IMR-90 (cell line): ENCODE measurements around the gene TMEM131L. TPM values are rescaled to one million over a fixed set of nuclear protein-coding genes. Genes with fewer than 3 reads are reported as not detected.

ENCODE experiments used
- ATAC-seq: fragments of 200-7000 bp; cut with Tn5 transposase; 2 replicates; pipeline ENCODE4 v1.9.1; 2020; ENCODE audit warnings: low read depth, mild to moderate bottlenecking, moderate library complexity
- BruUV-seq: library from RNA; stranded (reverse); fragments of 400-500 nt; replicated peaks from 2 replicates; lab custom pipeline; 2021; lab: Mats Ljungman, UMichigan
- CTCF ChIA-PET: fragments of 300-600 bp; formaldehyde crosslinking; extraction: SDS; loops from one replicate; lab custom pipeline; 2021; ENCODE audit warnings: antibody characterized with exemption; lab: Yijun Ruan, JAX
- POLR2A ChIA-PET: fragments of 300-600 bp; sonication (Branson Sonifier 250); formaldehyde crosslinking; loops from one replicate; lab custom pipeline; 2022; ENCODE audit warnings: antibody characterized with exemption; ENCODE audit not compliant: unreplicated experiment; lab: Charles Lee
- DNase-seq: peaks from one replicate; pipeline ENCODE4 v3.0.0; 2013
- H2AFZ ChIP-seq: replicated peaks from 2 replicates; pipeline ENCODE3; 2013; ENCODE audit warnings: low read length, mild to moderate bottlenecking; ENCODE audit not compliant: poor library complexity
- H2AK5ac ChIP-seq: 2 replicates; pipeline ENCODE4 v1.6.1; 2013; ENCODE audit warnings: low read depth, low read length, inconsistent platforms
- H2AK9ac ChIP-seq: replicated peaks from 2 replicates; pipeline ENCODE3; 2013; ENCODE audit warnings: mild to moderate bottlenecking, low read depth, low read length, moderate library complexity; ENCODE audit not compliant: poor library complexity
- H2BK120ac ChIP-seq: 2 replicates; pipeline ENCODE4 v1.6.1; 2013; ENCODE audit warnings: low read depth, low read length, inconsistent platforms
- H2BK15ac ChIP-seq: 3 replicates; pipeline ENCODE4 v1.6.1; 2013; ENCODE audit warnings: low read depth, low read length, inconsistent platforms
- H2BK20ac ChIP-seq: 2 replicates; pipeline ENCODE4 v1.6.1; 2013; ENCODE audit warnings: low read depth, mild to moderate bottlenecking, inconsistent platforms, low read length, moderate library complexity
- H2BK5ac ChIP-seq: 2 replicates; pipeline ENCODE4 v1.6.1; 2013; ENCODE audit warnings: mild to moderate bottlenecking, low read depth, low read length, inconsistent platforms; ENCODE audit not compliant: poor library complexity, severe bottlenecking
- H3K14ac ChIP-seq: replicated peaks from 2 replicates; pipeline ENCODE4 v1.6.1; 2013; ENCODE audit warnings: low read depth, low read length, inconsistent platforms
- H3K18ac ChIP-seq: 2 replicates; pipeline ENCODE4 v1.6.1; 2013; ENCODE audit warnings: low read depth, low read length, control low read depth
- H3K23ac ChIP-seq: 2 replicates; pipeline ENCODE4 v1.6.1; 2013; ENCODE audit warnings: low read depth, low read length, inconsistent platforms
- H3K27ac ChIP-seq: 2 replicates; pipeline ENCODE4 v1.5.1; 2013; ENCODE audit warnings: mild to moderate bottlenecking, control low read depth, low read length; ENCODE audit not compliant: insufficient read depth
- H3K27me3 ChIP-seq: 2 replicates; pipeline ENCODE4 v1.6.1; 2013; ENCODE audit warnings: low read length; ENCODE audit not compliant: control insufficient read depth, insufficient read depth
- H3K36me3 ChIP-seq: 2 replicates; pipeline ENCODE4 v1.6.1; 2013; ENCODE audit warnings: low read length, mixed read lengths; ENCODE audit not compliant: control insufficient read depth, insufficient read depth
- H3K4ac ChIP-seq: 2 replicates; pipeline ENCODE4 v1.6.1; 2013; ENCODE audit warnings: low read depth, low read length, inconsistent platforms
- H3K4me1 ChIP-seq: 2 replicates; pipeline ENCODE4 v1.6.1; 2013; ENCODE audit warnings: low read length, mixed read lengths; ENCODE audit not compliant: control insufficient read depth, insufficient read depth
- H3K4me2 ChIP-seq: 2 replicates; pipeline ENCODE4 v1.6.1; 2013; ENCODE audit warnings: low read depth, mild to moderate bottlenecking, control low read depth, low read length, moderate library complexity
- H3K4me3 ChIP-seq: 2 replicates; pipeline ENCODE4 v1.5.1; 2013; ENCODE audit warnings: low read depth, mild to moderate bottlenecking, control low read depth, low read length, moderate library complexity; ENCODE audit not compliant: insufficient read depth
- H3K56ac ChIP-seq: 2 replicates; pipeline ENCODE4 v1.6.1; 2013; ENCODE audit warnings: low read length, inconsistent platforms; ENCODE audit not compliant: insufficient read depth; ENCODE audit errors: extremely low read depth
- H3K79me1 ChIP-seq, 2 experiments: 2 replicates each; pipeline ENCODE4 v1.6.1; 2013; ENCODE audit warnings: low read length in 2 of 2, inconsistent platforms in 1 of 2, low read depth in 1 of 2
- H3K9ac ChIP-seq: 2 replicates; pipeline ENCODE4 v1.6.1; 2013; ENCODE audit warnings: low read depth, low read length, control low read depth
- H3K9me1 ChIP-seq: 2 replicates; pipeline ENCODE4 v1.6.1; 2013; ENCODE audit warnings: low read length, inconsistent platforms; ENCODE audit not compliant: insufficient read depth
- H3K9me3 ChIP-seq: 2 replicates; pipeline ENCODE4 v1.6.1; 2013; ENCODE audit warnings: low read length; ENCODE audit not compliant: control insufficient read depth, insufficient read depth
- H4K20me1 ChIP-seq: 2 replicates; pipeline ENCODE4 v1.6.1; 2013; ENCODE audit warnings: low read length, inconsistent platforms; ENCODE audit not compliant: insufficient read depth
- H4K5ac ChIP-seq: 2 replicates; pipeline ENCODE4 v1.6.1; 2013; ENCODE audit warnings: mild to moderate bottlenecking, low read depth, low read length, control low read depth
- H4K8ac ChIP-seq, 2 experiments: 2 replicates each; pipeline ENCODE4 v1.6.1; 2013; ENCODE audit warnings: low read depth in 2 of 2, low read length in 2 of 2, control low read depth in 1 of 2, inconsistent platforms in 1 of 2
- H4K91ac ChIP-seq: 2 replicates; pipeline ENCODE4 v1.6.1; 2013; ENCODE audit warnings: low read depth, low read length, inconsistent platforms; ENCODE audit not compliant: insufficient read depth
- BHLHE40 ChIP-seq: fragments of 150-350 bp; IDR thresholded peaks from 2 replicates; pipeline ENCODE4 v1.6.1; 2016; ENCODE audit warnings: mild to moderate bottlenecking, low read depth, low read length
- CEBPB ChIP-seq: IDR thresholded peaks from 2 replicates; pipeline ENCODE4 v1.6.1; 2012; ENCODE audit warnings: low read depth, low read length, improper control_type of control experiment
- CHD1 ChIP-seq: IDR thresholded peaks from 2 replicates; pipeline ENCODE4 v1.6.1; 2012; ENCODE audit warnings: low read depth, low read length, improper control_type of control experiment
- CTCF ChIP-seq: conservative IDR thresholded peaks from 2 replicates; pipeline ENCODE4 v1.5.1; 2012; ENCODE audit warnings: mild to moderate bottlenecking, low read depth, low read length, improper control_type of control experiment
- ELK1 ChIP-seq: fragments of 150-350 bp; IDR thresholded peaks from 2 replicates; pipeline ENCODE4 v1.6.1; 2016; ENCODE audit warnings: low read depth, mild to moderate bottlenecking, low read length, moderate library complexity, borderline replicate concordance
- FOS ChIP-seq: fragments of 150-350 bp; IDR thresholded peaks from 2 replicates; pipeline ENCODE4 v1.6.1; 2016; ENCODE audit warnings: low read depth, low read length
- MAFK ChIP-seq: IDR thresholded peaks from 2 replicates; pipeline ENCODE4 v1.6.1; 2012; ENCODE audit warnings: low read depth, low read length, improper control_type of control experiment
- MAZ ChIP-seq: IDR thresholded peaks from 2 replicates; pipeline ENCODE4 v1.6.1; 2012; ENCODE audit warnings: low read depth, mild to moderate bottlenecking, low read length, improper control_type of control experiment, moderate library complexity, borderline replicate concordance
- NFE2L2 ChIP-seq: fragments of 150-350 bp; IDR thresholded peaks from 2 replicates; pipeline ENCODE4 v1.6.1; 2016; ENCODE audit warnings: low read depth, mild to moderate bottlenecking, low read length
- POLR2A ChIP-seq: IDR thresholded peaks from 2 replicates; pipeline ENCODE4 v1.6.1; 2012; ENCODE audit warnings: mild to moderate bottlenecking, low read depth, low read length
- RAD21 ChIP-seq: IDR thresholded peaks from 2 replicates; pipeline ENCODE4 v1.6.1; 2012; ENCODE audit warnings: low read length, improper control_type of control experiment
- RCOR1 ChIP-seq: IDR thresholded peaks from 2 replicates; pipeline ENCODE4 v1.6.1; 2012; ENCODE audit warnings: mild to moderate bottlenecking, low read length, improper control_type of control experiment; ENCODE audit not compliant: insufficient replicate concordance
- RFX5 ChIP-seq: IDR thresholded peaks from 2 replicates; pipeline ENCODE4 v1.8.0; 2012; ENCODE audit warnings: low read depth, mild to moderate bottlenecking, low read length, moderate library complexity
- SMC3 ChIP-seq: fragments of 150-350 bp; IDR thresholded peaks from 2 replicates; pipeline ENCODE4 v1.6.1; 2016; ENCODE audit warnings: low read depth, mild to moderate bottlenecking, antibody characterized with exemption, low read length, moderate library complexity
- USF2 ChIP-seq: fragments of 150-350 bp; IDR thresholded peaks from 2 replicates; pipeline ENCODE4 v1.6.1; 2017; ENCODE audit warnings: mild to moderate bottlenecking, antibody characterized with exemption, low read length, low read depth
- WGBS, 2 experiments: methylation state at CpG; one replicate each; pipeline versions ENCODE4 v1.1.5 to v1.1.7; 2013; ENCODE audit warnings: missing lambda C conversion rate in 2 of 2; ENCODE audit not compliant: insufficient read length in 1 of 2; ENCODE audit errors: extremely low coverage in 2 of 2; 5-methylcytosine and 5-hydroxymethylcytosine counted together
- dilution Hi-C: fragments of 300-500 bp; cut with HindIII; formaldehyde crosslinking; loops from one replicate; pipeline ENCODE4 v1.14.3; 2018; ENCODE audit warnings: low sequenced_read_pairs; ENCODE audit not compliant: unreplicated experiment
- in situ Hi-C: fragments of 300-500 bp; cut with MboI; formaldehyde crosslinking; loops from 3 replicates; pipeline ENCODE4 v1.14.3; 2019; ENCODE audit warnings: low sequenced_read_pairs, inconsistent platforms, mixed read lengths
- intact Hi-C: fragments of 100-400 bp; cut with micrococcal nuclease; formaldehyde crosslinking; loops from 2 replicates; pipeline ENCODE4 v1.10.0; 2022
- polyA plus RNA-seq, 3 experiments: library from polyadenylated mRNA; depleted of rRNA; stranded (reverse); fragments of >200 nt; gene quantifications; 2 replicates each; pipeline ENCODE4 v1.2.3, GENCODE V29; 2012; ENCODE audit warnings: low replicate concordance in 1 of 3
- total RNA-seq: library from RNA; depleted of rRNA; stranded (reverse); fragments of >200 nt; gene quantifications from 2 replicates; pipeline ENCODE4 v1.2.3, GENCODE V29; 2012

The TMEM131L gene
- total and polyA plus RNA-seq, 2 of the 4 experiments (the other 2 are of a cell fraction) = 8.4 to 23.8 TPM

GRCh38 chr4:153489856-153490558, 23.8 kb downstream of the TMEM131L start:
- no peaks in the 10 kb centered on the region for H3K9me3 ChIP-seq
- H2BK20ac ChIP-seq = no peak overlapping the region; the same call in 1 of the 2 replicates
- H2AFZ ChIP-seq = no peak overlapping the region
- no peak overlapping the region for H3K56ac ChIP-seq
- no peak overlapping the region for H3K27ac ChIP-seq
- H3K4ac ChIP-seq = no peak overlapping the region
- 0 out of 2 replicates have a peak overlapping the region, but pooled peaks have one; percentile 10 for H2BK120ac ChIP-seq
- H4K91ac ChIP-seq = no peak overlapping the region
- dilution Hi-C loops (no loop called here), intact Hi-C loops (no loop called here), in situ Hi-C loops (no loop called here)
- H3K79me1 ChIP-seq = peaks cover 8 to 51% of the 10 kb centered on the region in 2 experiments
- ATAC-seq = no peak
- no peaks in the 10 kb centered on the region for H4K20me1 ChIP-seq
- peak; percentile 59 for DNase-seq
- no peak overlapping the region for H3K14ac ChIP-seq
- H3K9me1 ChIP-seq = peaks cover 15% of the 10 kb centered on the region
- no TSS peak for BruUV-seq
- H2BK15ac ChIP-seq = no peak overlapping the region
- H4K5ac ChIP-seq = no peak overlapping the region; the same call in 1 of the 2 replicates
- H2AK5ac ChIP-seq = no peak overlapping the region
- no CpG with 5 or more reads among the region's 7 CpGs for WGBS, 2 experiments
- 0 out of 2 replicates have a peak overlapping the region, but pooled peaks have one; percentile 59 for H3K23ac ChIP-seq
- no peak for TF ChIP-seq SMC3
- no peak for TF ChIP-seq MAFK
- TF ChIP-seq ELK1 = no peak
- no peak for TF ChIP-seq MAZ
- TF ChIP-seq RCOR1 = no peak
- TF ChIP-seq CEBPB = no peak
- no peak for TF ChIP-seq CTCF
- no peak for TF ChIP-seq POLR2A
- TF ChIP-seq CHD1 = no peak
- TF ChIP-seq RFX5 = no peak
- no peak for TF ChIP-seq RAD21
- no peak for TF ChIP-seq USF2
- TF ChIP-seq FOS = no peak
- no peak for TF ChIP-seq NFE2L2
- TF ChIP-seq BHLHE40 = no peak
- no peak overlapping the region for H3K4me3 ChIP-seq
- no peak overlapping the region for H2BK5ac ChIP-seq
- no peak overlapping the region for H3K9ac ChIP-seq
- H2AK9ac ChIP-seq = no peak overlapping the region
- H4K8ac ChIP-seq = peak overlapping the region in 1 of 2 experiments; percentile 57; a peak in 1 of 4 replicates
- no peak overlapping the region for H3K4me2 ChIP-seq
- H3K4me1 ChIP-seq = peaks cover 28% of the 10 kb centered on the region
- H3K27me3 ChIP-seq = no peaks in the 10 kb centered on the region
- ChIA-PET CTCF (no interaction called here), POLR2A (no interaction called here)
- H3K36me3 ChIP-seq = no peaks in the 10 kb centered on the region
- no peak overlapping the region for H3K18ac ChIP-seq
